DND-41 (cell line): Measurements from ENCODE around the gene TMEM178B.

Experiments
- CTCF ChIP-seq: IDR thresholded peaks from 2 replicates; pipeline ENCODE4 v1.5.1; 2012; ENCODE audit warnings: borderline replicate concordance, low read length, moderate library complexity, mild to moderate bottlenecking; ENCODE audit not compliant: poor library complexity, severe bottlenecking; ENCODE audit errors: extremely low read depth
- EZH2 ChIP-seq: IDR thresholded peaks from 3 replicates; pipeline ENCODE4 v1.6.1; 2012; ENCODE audit warnings: borderline replicate concordance, low read depth, mild to moderate bottlenecking, moderate library complexity, low read length, inconsistent platforms; ENCODE audit not compliant: severe bottlenecking

- TF ChIP-seq CTCF (no peak), EZH2 (no peak)
These were observed 68.2 kb downstream of the TMEM178B start for GRCh38 chr7:141142058-141142457.
